Measurements from ENCODE around the gene SLC1A3.

The SLC1A3 gene

GRCh38 chr5:36630201-36631145 is 24.1 kb downstream of the SLC1A3 start:
- Histone ChIP-seq H3K4me1 (ENCODE audit: insufficient read depth, low read length, poor library complexity, severe bottlenecking) (no peaks in the 10 kb centered on the region), H3F3A (ENCODE audit: low read depth) (no peaks in the 10 kb centered on the region), H3K9me3 (ENCODE audit: insufficient read depth, low read depth, low read length) (no peaks in the 10 kb centered on the region), H2AFZ (ENCODE audit: low read length) (no peak overlapping the region), H3K27me3 (ENCODE audit: insufficient read depth, low read length, poor library complexity, severe bottlenecking) (no peaks in the 10 kb centered on the region), H3K4me2 (ENCODE audit: low read depth, low read length, poor library complexity, severe bottlenecking) (no peak overlapping the region), H3K36me3 (ENCODE audit: insufficient read depth, low read length) (no peaks in the 10 kb centered on the region), H3K4me3 (ENCODE audit: low read length, poor library complexity, severe bottlenecking) (no peak overlapping the region), H4K20me1 (ENCODE audit: insufficient read depth, low read length, poor library complexity, severe bottlenecking) (no peaks in the 10 kb centered on the region), H3K9me2 (replicated peaks; ENCODE audit: low read depth, low read length) (no peaks in the 10 kb centered on the region), H3K79me2 (ENCODE audit: insufficient read depth, low read length) (no peaks in the 10 kb centered on the region), H3K9ac (ENCODE audit: low read depth, low read length, poor library complexity, severe bottlenecking) (no peak overlapping the region)
- TF ChIP-seq EZH2phosphoT487 (IDR thresholded peaks at IDR 0.05; ENCODE audit: borderline replicate concordance) (no peak), CTCF (conservative IDR thresholded peaks at IDR 0.05; ENCODE audit: low read length) (no peak)

GRCh38 chr5:36631154-36631553 is 24.7 kb downstream of the SLC1A3 start:
- H3K36me3 ChIP-seq (ENCODE audit: insufficient read depth, low read length), result no peaks in the 10 kb centered on the region
- no peaks in the 10 kb centered on the region for H4K20me1 ChIP-seq (ENCODE audit: insufficient read depth, low read length, poor library complexity, severe bottlenecking)
- TF ChIP-seq CTCF (conservative IDR thresholded peaks at IDR 0.05; ENCODE audit: low read length), result no peak

GRCh38 chr5:36631620-36632362 is 25.4 kb downstream of the SLC1A3 start:
- no peak overlapping the region for H3K4me2 ChIP-seq (ENCODE audit: low read depth, low read length, poor library complexity, severe bottlenecking)

More at GRCh38 chr5:36631154-36631553, 24.7 kb downstream of the SLC1A3 start:
- Histone ChIP-seq H3K9ac (ENCODE audit: low read depth, low read length, poor library complexity, severe bottlenecking) (no peak overlapping the region), H3K27me3 (ENCODE audit: insufficient read depth, low read length, poor library complexity, severe bottlenecking) (no peaks in the 10 kb centered on the region), H3K4me2 (ENCODE audit: low read depth, low read length, poor library complexity, severe bottlenecking) (no peak overlapping the region), H2AFZ (ENCODE audit: low read length) (no peak overlapping the region), H3K79me2 (ENCODE audit: insufficient read depth, low read length) (no peaks in the 10 kb centered on the region), H3K4me3 (ENCODE audit: low read length, poor library complexity, severe bottlenecking) (no peak overlapping the region), H3F3A (ENCODE audit: low read depth) (no peaks in the 10 kb centered on the region), H3K9me3 (ENCODE audit: insufficient read depth, low read depth, low read length) (no peaks in the 10 kb centered on the region), H3K9me2 (replicated peaks; ENCODE audit: low read depth, low read length) (no peaks in the 10 kb centered on the region), H3K4me1 (ENCODE audit: insufficient read depth, low read length, poor library complexity, severe bottlenecking) (no peaks in the 10 kb centered on the region)

More at GRCh38 chr5:36631620-36632362, 25.4 kb downstream of the SLC1A3 start:
- H2AFZ ChIP-seq (ENCODE audit: low read length), result no peak overlapping the region
- no peak overlapping the region for H3K9ac ChIP-seq (ENCODE audit: low read depth, low read length, poor library complexity, severe bottlenecking)
- H3F3A ChIP-seq (ENCODE audit: low read depth), result no peaks in the 10 kb centered on the region
- no peaks in the 10 kb centered on the region for H3K36me3 ChIP-seq (ENCODE audit: insufficient read depth, low read length)
- no peaks in the 10 kb centered on the region for H3K9me2 ChIP-seq (replicated peaks; ENCODE audit: low read depth, low read length)
- H3K27me3 ChIP-seq (ENCODE audit: insufficient read depth, low read length, poor library complexity, severe bottlenecking), result no peaks in the 10 kb centered on the region
- no peaks in the 10 kb centered on the region for H3K79me2 ChIP-seq (ENCODE audit: insufficient read depth, low read length)
- H3K4me1 ChIP-seq (ENCODE audit: insufficient read depth, low read length, poor library complexity, severe bottlenecking), result no peaks in the 10 kb centered on the region
- no peak for TF ChIP-seq EZH2phosphoT487 (IDR thresholded peaks at IDR 0.05; ENCODE audit: borderline replicate concordance)
- 0 out of 2 replicates have a peak, but pooled peaks have one; percentile 9 for TF ChIP-seq CTCF (conservative IDR thresholded peaks at IDR 0.05; ENCODE audit: low read length)
- H3K9me3 ChIP-seq (ENCODE audit: insufficient read depth, low read depth, low read length), result no peaks in the 10 kb centered on the region
- H4K20me1 ChIP-seq (ENCODE audit: insufficient read depth, low read length, poor library complexity, severe bottlenecking), result no peaks in the 10 kb centered on the region
- H3K4me3 ChIP-seq (ENCODE audit: low read length, poor library complexity, severe bottlenecking), result no peak overlapping the region
